Spleen (tissue), 7 donors: ENCODE data around the gene ABI3.

Experiments used
- POLR2A ChIP-seq, 3 donors: fragments of 450-650 bp; IDR thresholded peaks; one replicate each; pipeline ENCODE4 v1.5.1; 2017; ENCODE audit warnings: antibody characterized with exemption in 3 of 3, mild to moderate bottlenecking in 1 of 3
- POLR2AphosphoS5 ChIP-seq, 3 donors: sonication (generic); formaldehyde crosslinking; IDR thresholded peaks; one replicate each; pipeline ENCODE4 v1.5.1; 2017; ENCODE audit warnings: antibody characterized with exemption in 3 of 3
- TF ChIP-seq, protein P1 (sequence below), 11 experiments: fragments of 200-600 bp in 7 of 11; fragments of 450-650 bp in 4 of 11; sonication (generic) in 4 of 11; IDR thresholded peaks in 8 of 11; conservative IDR thresholded peaks in 3 of 11; 1 replicate in 7 of 11; 2 replicates in 4 of 11; pipeline versions ENCODE4 v1.4.0 to v1.8.0; 2016 to 2021; ENCODE audit warnings: antibody characterized with exemption in 11 of 11, inconsistent platforms in 4 of 11, mild to moderate bottlenecking in 1 of 11
- donor health status: DM: no; HTN: no; CAD: no; lungs with moderate emphysema.
- donor health status: DM: no; HTN: no; CAD: no.
- donor health status: DM: no; HTN: no; CAD: no.

DNA sequence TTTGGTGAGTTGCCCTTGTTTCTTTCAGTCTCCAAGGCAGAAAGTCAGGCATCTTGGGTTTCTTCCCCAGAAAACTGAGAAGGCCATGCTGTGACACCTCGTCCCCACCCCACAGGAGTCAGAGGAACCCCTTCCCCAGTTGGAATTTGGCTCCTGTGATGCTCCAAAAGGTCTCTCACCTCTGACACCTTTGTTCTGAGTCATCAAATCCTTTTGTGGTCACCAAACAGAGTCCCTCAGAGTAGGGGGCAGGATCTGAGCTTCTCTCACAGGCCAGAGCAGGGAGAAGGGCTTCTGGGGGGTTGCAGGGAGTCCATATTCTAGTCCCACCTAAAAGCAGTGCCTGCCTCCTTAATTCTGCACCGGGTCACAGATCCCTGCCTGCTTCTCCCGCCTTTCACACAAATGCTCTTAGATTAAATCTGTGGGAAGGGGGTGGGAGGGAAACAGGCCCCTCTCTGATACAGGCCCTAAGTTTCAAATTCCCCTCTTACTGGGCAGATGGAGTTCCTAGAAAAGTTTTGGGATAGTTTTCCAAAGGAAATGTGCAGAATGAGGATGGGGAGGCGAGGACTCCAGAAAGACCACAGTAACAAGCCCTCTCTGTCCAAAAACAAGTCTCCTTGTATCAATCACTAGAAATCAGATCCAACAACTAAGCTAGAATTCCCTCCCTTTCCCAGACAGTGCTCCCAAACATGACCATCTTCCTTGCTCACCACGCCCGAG lies 18.7 kb downstream of the ABI3 start:
- TF ChIP-seq, protein P1, sequence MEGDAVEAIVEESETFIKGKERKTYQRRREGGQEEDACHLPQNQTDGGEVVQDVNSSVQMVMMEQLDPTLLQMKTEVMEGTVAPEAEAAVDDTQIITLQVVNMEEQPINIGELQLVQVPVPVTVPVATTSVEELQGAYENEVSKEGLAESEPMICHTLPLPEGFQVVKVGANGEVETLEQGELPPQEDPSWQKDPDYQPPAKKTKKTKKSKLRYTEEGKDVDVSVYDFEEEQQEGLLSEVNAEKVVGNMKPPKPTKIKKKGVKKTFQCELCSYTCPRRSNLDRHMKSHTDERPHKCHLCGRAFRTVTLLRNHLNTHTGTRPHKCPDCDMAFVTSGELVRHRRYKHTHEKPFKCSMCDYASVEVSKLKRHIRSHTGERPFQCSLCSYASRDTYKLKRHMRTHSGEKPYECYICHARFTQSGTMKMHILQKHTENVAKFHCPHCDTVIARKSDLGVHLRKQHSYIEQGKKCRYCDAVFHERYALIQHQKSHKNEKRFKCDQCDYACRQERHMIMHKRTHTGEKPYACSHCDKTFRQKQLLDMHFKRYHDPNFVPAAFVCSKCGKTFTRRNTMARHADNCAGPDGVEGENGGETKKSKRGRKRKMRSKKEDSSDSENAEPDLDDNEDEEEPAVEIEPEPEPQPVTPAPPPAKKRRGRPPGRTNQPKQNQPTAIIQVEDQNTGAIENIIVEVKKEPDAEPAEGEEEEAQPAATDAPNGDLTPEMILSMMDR (IDR thresholded peaks at IDR 0.05 in 8 of 11, conservative IDR thresholded peaks at IDR 0.05 in 3 of 11): no peak
- TF ChIP-seq POLR2AphosphoS5 (IDR thresholded peaks at IDR 0.05) (no peak), POLR2A (IDR thresholded peaks at IDR 0.05) (no peak)
